ENCODE measurements around the gene PGBD1.
A peak's percentile ranks its signal among the peaks of the same experiment; 100 is the strongest.

The PGBD1 gene

DNA sequence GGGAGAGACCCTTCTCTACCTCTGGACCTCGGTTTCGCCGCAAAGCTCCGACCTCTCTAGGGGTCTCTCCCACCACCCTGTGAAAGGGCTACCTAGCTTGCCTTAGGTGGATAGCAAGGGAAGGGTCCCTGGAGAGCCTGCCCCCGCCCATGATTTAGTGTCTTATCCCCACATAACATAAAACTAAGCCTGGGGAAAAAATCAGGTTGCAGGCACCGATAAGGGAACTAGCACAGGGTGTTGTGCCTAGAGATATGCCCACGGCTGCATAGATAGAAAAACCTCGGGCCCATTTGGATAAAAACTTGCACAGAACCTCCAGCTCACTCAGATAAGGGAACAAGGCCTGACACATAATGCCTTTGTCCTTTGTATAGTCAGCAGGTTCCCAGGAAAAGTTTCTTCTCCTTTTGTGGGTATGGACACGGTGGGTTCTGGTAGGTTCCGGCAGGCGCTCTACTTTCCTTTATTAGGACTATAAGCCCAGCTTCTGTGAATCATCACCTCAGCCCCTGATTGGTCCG is 53.7 kb downstream of the PGBD1 start:
- DNase-seq (ENCODE audit: low spot score): no peak

DNA sequence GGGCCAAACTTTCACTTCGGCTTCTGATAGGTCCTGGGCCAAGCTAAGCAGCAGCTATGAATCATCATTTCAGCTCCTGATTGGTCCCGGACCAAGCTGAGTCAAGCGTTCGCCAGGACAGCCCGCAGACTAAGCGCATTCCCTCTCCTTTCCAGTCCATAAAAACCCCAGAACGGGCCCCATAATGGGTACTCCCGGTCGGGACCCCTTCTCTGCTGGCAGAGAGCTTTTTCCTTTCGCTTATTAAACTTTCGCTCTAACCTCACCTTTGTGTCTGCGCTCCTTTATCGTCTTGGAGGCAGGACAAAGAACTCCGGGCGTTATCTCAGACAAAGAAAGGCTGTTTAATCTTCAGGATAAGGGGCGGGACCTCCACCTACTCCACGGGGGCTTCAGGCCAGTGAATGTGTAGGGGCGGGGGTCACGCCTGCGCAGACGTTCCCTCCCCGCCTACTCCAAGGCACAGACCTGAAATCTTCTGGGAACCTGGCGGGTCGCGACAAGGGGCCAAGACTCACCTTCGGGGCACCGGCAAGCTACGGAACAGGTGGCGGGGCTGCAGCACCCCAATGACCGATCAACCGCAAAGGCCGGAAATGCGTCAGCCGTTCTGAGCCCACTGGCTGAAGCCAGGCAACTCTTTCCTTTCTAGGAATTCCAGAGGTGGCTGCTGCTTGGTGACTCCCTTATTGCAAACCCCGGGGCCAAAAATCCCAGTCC is 54.4 kb downstream of the PGBD1 start, which contains the start of gene ZSCAN31:
ZSCAN31 (minus strand) TSS at position 585 of the 720 bp plus-strand sequence. CDS start 6,465 bp downstream, outside the sequence.
- DNase-seq (ENCODE audit: low spot score): peak; percentile 68

DNA sequence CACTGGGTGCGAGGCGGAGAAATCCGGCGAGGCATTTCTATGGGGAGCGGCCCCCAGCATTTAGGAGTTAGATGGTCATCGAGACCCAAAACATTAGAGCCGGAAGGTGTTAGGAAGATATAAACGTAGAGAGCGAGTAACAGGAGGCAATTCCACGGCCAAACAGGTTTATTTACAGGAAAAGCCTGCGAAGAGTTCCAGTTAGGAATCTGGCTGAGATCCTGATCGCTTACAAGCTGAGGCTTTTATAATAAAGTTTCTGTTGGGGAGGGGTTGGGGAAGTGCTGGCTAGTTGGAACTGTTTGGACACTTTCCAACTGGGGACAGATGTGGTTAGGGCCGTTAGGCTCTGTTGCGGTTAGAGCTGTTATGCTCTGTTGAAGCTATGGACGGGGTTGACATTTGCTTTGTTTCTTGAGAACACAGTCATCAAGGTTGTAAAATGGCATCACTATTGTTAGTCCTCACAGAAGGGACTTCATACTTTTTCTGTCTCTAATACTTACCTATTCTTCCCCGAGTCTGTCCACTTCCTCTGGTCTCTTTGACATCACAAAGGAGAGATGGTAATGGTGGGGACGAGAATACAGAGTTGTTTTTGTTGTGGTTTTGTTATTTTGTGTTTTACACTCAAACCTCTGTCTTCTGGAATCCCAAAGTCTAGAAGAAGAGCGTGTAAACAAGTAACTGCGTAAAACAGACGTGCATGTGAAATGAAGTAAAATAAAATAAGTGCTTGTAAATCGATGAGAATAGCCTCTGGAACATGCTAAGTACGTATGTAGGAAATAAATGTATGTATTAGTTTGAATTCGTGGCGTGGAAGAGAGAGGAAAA is 55.1 kb downstream of the PGBD1 start:
- DNase-seq (ENCODE audit: low spot score): peak; percentile 61

DNA sequence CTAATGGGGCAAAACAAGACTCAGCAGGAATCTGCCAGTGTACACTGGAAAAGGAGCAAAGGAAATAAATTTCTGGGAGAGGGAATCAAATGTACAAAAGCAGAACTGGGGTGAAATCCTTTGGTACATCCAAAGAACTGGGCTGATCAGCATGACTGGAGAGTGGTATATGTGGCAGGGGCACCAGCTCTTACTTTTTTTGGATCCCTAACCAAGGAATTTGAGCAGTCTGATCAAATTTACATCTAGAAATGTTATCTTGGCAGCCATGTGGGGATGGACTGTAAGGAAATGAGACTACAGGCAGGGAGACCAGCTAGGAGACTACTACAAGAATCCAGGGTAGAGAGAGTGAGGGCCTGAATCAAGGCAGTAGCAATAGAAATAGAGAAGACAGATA is 55.7 kb downstream of the PGBD1 start:
- no peak for DNase-seq (ENCODE audit: low spot score)

DNA sequence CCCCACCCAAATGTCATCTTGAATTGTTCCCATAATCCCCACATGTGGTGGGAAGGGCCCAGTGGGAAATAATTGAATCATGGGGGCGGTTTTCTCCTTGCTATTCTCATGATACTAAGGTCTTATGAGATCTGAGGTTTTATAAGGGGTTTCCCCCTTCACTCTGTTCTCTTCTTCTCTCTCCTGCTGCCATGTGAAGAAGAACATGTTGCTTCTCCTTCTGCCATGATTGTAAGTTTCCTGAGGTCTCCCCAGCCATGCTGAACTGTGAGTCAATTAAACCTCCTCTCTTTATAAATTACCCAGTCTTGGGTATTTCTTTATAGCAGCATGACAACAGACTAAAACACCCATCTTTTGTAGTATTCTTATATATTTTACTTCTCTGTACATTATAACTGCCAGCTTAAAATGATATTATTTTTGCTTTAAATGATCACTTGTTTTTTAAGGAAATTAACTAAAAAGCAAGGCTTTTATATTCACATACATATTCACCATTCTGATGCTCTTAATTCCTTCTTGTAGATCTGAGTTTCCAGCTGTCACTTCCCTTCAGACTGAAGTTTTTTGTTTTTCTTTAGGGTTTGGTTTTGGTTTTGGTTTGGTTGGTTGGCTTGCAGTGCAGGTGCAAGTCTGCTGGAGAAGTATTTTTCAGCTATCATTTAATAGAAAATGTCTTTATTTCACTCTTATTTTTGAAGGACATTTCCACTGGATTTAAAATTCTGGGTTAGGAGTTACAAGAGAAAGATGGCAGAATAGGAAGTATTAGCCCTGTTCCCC is 59.1 kb downstream of the PGBD1 start:
- no peak for DNase-seq (ENCODE audit: low spot score)

DNA sequence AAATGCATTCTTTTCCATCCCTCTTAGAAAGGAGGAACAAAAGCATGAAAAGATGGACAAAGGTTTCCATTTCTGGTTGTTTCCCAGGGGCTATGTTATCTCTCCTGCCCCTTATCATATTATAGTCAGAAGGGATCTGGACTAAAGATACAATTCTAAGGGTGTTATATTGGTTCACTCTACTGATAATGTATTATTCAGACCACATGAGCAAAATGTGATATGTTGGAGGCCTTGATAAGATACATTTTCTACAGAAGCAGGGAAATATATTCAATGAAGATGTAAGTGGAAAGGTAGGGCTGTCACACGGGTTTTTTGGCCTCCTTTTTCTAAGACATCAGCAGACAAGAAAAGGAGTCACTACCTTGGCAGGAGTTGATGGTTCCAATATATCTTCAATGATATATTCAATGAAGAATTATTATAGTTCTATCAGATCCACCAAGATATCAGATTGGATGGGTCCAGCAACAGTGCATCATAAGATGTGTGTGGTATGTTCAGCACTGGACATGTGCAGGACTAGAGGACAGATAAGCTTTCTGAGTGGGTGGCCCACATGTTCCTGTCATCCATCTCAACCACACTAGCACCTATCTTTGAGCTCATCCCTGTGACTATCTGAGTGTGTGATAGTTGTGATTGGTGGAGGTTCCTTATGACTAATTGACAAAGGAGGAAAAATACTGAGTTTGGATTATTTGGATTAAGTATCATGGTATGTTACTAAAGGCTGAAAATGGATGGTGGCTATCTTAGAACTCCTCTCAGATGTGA is 62.7 kb downstream of the PGBD1 start:
- no peak for DNase-seq (ENCODE audit: low spot score)

DNA sequence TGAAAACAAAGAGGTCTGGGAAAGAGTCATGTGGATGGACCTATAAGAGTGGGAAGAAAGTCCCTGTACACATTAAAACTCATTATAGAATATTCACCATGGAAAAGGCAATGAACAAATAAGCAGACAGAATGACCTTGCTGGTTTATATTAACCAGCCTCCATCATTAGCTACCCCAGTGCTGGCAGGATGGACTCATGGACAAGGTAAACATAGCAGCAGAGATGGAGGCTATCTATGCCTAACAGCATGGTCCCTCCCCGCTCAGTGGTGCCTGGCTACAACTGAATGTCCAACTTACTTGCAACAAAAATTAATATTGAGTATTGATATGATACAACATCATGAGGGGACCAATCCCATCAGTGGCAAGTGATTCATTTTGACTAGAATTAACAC is 63.8 kb downstream of the PGBD1 start:
- DNase-seq (ENCODE audit: low spot score): no peak

DNA sequence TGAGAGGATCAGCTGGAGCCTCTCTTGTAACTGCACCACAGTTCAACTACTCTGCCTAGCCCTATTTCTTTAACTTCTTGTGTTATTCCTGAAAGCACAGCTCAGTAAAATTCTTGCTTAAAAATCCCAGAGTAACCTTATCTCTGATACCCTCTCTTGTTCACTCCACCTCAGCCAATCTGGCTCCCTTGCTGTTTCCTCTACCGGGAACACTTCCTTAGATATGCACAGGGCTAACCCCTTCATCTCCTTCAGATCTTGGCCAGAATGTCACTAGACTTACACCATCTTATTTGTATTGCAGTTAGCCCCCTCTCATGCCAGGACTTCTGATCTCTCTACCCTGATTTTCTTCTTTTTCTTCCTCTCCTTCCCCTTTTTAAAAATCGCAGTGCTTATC is 65.7 kb downstream of the PGBD1 start:
- DNase-seq (ENCODE audit: low spot score): no peak

DNA sequence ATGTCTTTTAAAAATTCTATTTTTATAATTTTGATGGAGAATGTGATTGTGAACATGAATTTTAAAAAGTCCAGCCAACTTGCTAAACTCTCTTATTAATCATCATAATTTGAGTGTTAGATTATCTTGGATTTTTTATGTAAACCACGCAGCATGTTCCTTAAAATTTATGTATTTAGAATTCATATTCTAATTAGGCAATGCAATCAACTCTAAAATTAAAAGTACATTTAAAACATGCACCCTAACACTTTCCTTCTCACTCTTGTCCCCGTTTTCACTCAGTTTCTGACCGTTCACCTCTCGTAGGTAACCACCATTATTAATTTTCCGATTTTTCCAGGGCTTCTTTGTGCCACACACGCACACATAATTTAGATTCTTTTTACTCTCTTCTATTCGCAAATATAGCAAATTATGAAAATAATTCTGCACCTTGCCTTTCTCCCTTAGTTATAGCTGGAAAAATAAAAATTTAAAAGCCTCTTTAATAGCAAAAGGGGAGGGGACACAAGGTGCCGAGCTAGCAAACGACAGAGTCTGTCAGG is 68.0 kb downstream of the PGBD1 start:
- DNase-seq (ENCODE audit: low spot score): no peak

DNA sequence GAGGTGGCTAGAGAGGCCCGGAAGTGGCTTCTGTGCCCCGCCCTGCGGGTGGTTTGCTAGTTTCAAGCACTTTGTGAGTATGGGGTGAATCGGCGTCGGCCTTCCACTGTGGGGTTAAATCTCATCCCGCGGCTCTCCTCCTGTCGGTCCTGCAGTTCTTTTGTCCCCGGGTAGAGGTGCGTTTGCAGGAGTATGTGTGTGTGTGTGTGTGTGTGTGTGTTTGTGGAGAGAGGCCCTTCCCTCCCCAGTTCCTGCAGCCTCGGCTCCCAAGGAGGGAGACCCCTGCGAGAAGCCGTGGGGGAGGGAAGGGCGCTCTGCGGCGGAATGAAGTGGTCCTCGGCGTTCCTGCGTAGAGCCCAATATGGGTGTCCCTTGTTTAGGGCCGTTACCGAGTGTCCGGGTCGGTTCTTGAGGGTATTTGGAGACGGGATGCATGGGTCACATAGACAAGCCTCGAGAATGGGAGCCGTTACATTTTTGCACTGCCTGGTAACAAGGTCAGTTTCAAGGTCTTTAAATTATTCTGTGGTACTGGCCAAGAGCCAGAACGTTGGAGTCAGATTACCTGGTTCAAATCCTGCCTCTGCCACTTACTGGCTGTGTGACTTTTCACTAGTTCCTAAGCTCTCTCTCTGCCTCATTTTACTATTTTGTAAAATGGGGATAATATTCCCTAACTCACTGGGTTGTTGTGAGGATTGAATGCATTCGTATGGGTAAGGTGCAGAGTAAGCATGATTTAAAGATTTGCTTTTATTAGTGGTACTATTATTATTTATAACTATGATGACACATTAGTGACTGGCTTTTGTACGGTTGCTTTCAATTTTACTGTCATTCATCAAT is 68.7 kb downstream of the PGBD1 start, which contains the start of gene ZKSCAN3:
ZKSCAN3 (plus strand) TSS at position 56 of the 846 bp plus-strand sequence. CDS start 9,640 bp downstream, outside the sequence.
- peak; percentile 91 for DNase-seq (ENCODE audit: low spot score)

DNA sequence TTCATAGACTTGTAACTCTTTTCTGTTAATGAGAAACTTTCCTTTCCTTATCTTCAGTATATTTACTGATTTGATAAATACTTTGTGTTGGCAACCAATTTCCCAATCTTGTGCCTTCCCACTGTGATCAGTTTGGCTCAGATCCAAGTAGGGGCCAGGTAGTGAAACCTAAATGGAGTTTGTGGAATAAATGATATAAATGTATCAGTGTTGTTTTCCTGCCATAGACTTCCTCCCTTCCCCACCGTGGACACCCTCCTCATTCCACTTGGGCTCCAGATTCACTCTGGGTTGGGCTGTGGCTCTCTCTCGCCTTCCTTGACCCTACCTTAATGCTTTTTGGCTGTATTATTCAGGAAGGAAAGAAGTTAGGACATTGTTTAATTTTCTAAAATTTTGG is 69.7 kb downstream of the PGBD1 start:
- no peak for DNase-seq (ENCODE audit: low spot score)

DNA sequence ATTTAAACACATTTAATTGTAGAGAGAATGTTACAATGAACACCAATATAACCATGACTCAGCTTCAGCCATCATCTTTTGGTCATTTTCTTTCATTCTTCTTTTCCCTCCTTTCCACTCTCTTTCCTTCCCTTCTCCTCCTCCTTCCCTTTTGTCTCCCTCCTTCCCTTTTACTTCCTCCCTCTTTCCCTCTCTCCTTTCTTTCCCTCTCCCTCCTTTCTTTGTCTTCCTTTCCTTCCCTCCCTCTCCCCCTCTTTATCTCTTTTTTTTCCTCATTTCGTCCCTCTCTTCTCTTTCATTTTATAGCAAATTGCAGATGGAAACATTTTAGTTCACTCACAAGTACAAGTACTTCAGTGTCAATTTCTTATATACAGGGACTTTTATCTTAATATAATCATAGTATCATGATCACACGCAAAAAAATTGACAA is 70.1 kb downstream of the PGBD1 start:
- no peak for DNase-seq (ENCODE audit: low spot score)
